Prostate gland (tissue), 2 donors: ENCODE results near the gene IREB2.

ENCODE experiments used
- CTCF ChIP-seq, 4 experiments: fragments of 200-600 bp in 2 of 4; fragments of 450-650 bp in 2 of 4; sonication (generic) in 2 of 4; IDR thresholded peaks; 1 replicate in 3 of 4; 2 replicates in 1 of 4; pipeline ENCODE4 v1.5.1; 2016 to 2019; ENCODE audit warnings: antibody characterized with exemption in 4 of 4, mild to moderate bottlenecking in 2 of 4, moderate library complexity in 2 of 4
- POLR2AphosphoS5 ChIP-seq: sonication (generic); formaldehyde crosslinking; IDR thresholded peaks from one replicate; pipeline ENCODE4 v1.6.1; 2017; ENCODE audit warnings: antibody characterized with exemption

- TF ChIP-seq POLR2AphosphoS5: no peak
- no peak for TF ChIP-seq CTCF (IDR thresholded peaks at IDR 0.05)
These were observed 12.4 kb downstream of the IREB2 start for GRCh38 chr15:78450285-78450858.
